K562 (cell line): ENCODE measurements around the gene FABP3. TPM values are rescaled to one million over a fixed set of nuclear protein-coding genes. Genes with fewer than 3 reads are reported as not detected.

Experiments
- ATAC-seq: fragments of 200-7000 bp; cut with Tn5 transposase; 3 replicates; pipeline ENCODE4 v1.9.1; 2020; ENCODE audit warnings: moderate library complexity
- BruUV-seq: library from RNA; stranded (reverse); fragments of 400-500 nt; replicated peaks from 2 replicates; lab custom pipeline; 2021; lab: Mats Ljungman, UMichigan
- CTCF ChIA-PET: fragments of 300-600 bp; formaldehyde crosslinking; extraction: SDS; loops from one replicate; lab custom pipeline; 2021; ENCODE audit warnings: low intra/inter-chr PET ratio; lab: Yijun Ruan, JAX
- POLR2A ChIA-PET: fragments of 300-600, 350-650 bp; sonication (Branson Sonifier 250); formaldehyde crosslinking; extraction: SDS; loops from one replicate; lab custom pipeline; 2021; ENCODE audit warnings: antibody characterized with exemption, inconsistent platforms; lab: Yijun Ruan, JAX
- DNase-seq, 4 experiments: peaks; one replicate each; pipeline versions ENCODE4 v3.0.0 to v3.0.0-alpha.2; 2011 to 2018; ENCODE audit warnings: low spot score in 3 of 4, mixed read lengths in 3 of 4; ENCODE audit errors: extremely low read depth in 1 of 4
- FAIRE-seq: peaks from 2 replicates; lab custom pipeline; 2011; peaks lifted over from hg19 to GRCh38; lab: Jason Lieb, UNC
- H2AFZ ChIP-seq: 2 replicates; pipeline ENCODE4 v1.6.0; 2011; ENCODE audit warnings: low read depth, low read length, control low read depth, inconsistent platforms
- H3K27ac ChIP-seq: fragments of 200-600 bp; 3 replicates; pipeline ENCODE4 v1.8.0; 2011; ENCODE audit warnings: low read depth, mild to moderate bottlenecking, control low read depth, inconsistent platforms, low read length, moderate library complexity, mixed read lengths; ENCODE audit errors: extremely low read depth
- H3K27me3 ChIP-seq, 2 experiments: fragments of 300-600 bp in 1 of 2; 2 replicates in 1 of 2; 3 replicates in 1 of 2; pipeline versions ENCODE4 v1.6.0 to v1.8.0; 2011; ENCODE audit warnings: inconsistent platforms in 2 of 2, low read length in 2 of 2, mild to moderate bottlenecking in 1 of 2, mixed read lengths in 1 of 2, moderate library complexity in 1 of 2; ENCODE audit not compliant: control insufficient read depth in 2 of 2, insufficient read depth in 2 of 2
- H3K36me3 ChIP-seq: fragments of 300-600 bp; 3 replicates; pipeline ENCODE4 v1.8.0; 2011; ENCODE audit warnings: mild to moderate bottlenecking, low read length, inconsistent platforms; ENCODE audit not compliant: control insufficient read depth, insufficient read depth
- H3K4me1 ChIP-seq, 2 experiments: fragments of 200-600 bp in 1 of 2; replicated peaks in 1 of 2; 2 replicates in 1 of 2; 3 replicates in 1 of 2; pipeline versions ENCODE4 v1.5.1 to v1.8.0; 2011; ENCODE audit warnings: inconsistent platforms in 2 of 2, low read length in 2 of 2, mild to moderate bottlenecking in 1 of 2, mixed read lengths in 1 of 2, moderate library complexity in 1 of 2; ENCODE audit not compliant: control insufficient read depth in 2 of 2, insufficient read depth in 2 of 2
- H3K4me2 ChIP-seq: 2 replicates; pipeline ENCODE4 v1.6.1; 2011; ENCODE audit warnings: low read length, control low read depth, inconsistent platforms, mixed read lengths; ENCODE audit not compliant: insufficient read depth
- H3K4me3 ChIP-seq: fragments of 200-600 bp; sonication (generic), shearing (Covaris generic); 2 replicates; pipeline ENCODE4 v1.5.1; 2016; ENCODE audit warnings: control low read depth, inconsistent platforms
- H3K79me2 ChIP-seq: fragments of 200-600 bp; 3 replicates; pipeline ENCODE4 v1.8.0; 2011; ENCODE audit warnings: low read length, inconsistent platforms; ENCODE audit not compliant: control insufficient read depth, insufficient read depth
- H3K9ac ChIP-seq, 2 experiments: 2 replicates each; pipeline versions ENCODE4 v1.6.0 to v1.6.1; 2011; ENCODE audit warnings: low read depth in 2 of 2, low read length in 2 of 2, control low read depth in 1 of 2, inconsistent platforms in 1 of 2, mild to moderate bottlenecking in 1 of 2, mixed read lengths in 1 of 2; ENCODE audit not compliant: insufficient read depth in 1 of 2
- H3K9me1 ChIP-seq: one replicate; pipeline ENCODE4 v1.6.0; 2011; ENCODE audit warnings: inconsistent platforms, mild to moderate bottlenecking, low read length, moderate library complexity; ENCODE audit not compliant: control insufficient read depth, insufficient read depth
- H3K9me3 ChIP-seq: replicated peaks from 2 replicates; pipeline ENCODE4 v1.5.1; 2011; ENCODE audit warnings: low read depth, low read length, inconsistent platforms; ENCODE audit not compliant: control insufficient read depth, insufficient read depth
- H4K20me1 ChIP-seq: replicated peaks from 2 replicates; pipeline ENCODE4 v1.6.1; 2011; ENCODE audit warnings: low read length, inconsistent platforms, mixed read lengths; ENCODE audit not compliant: control insufficient read depth, insufficient read depth
- CHD2 ChIP-seq: IDR thresholded peaks from 2 replicates; pipeline ENCODE4 v1.6.1; 2011; ENCODE audit warnings: low read depth, low read length
- GATAD2B ChIP-seq: fragments of 450-650 bp; IDR thresholded peaks from 2 replicates; pipeline ENCODE4 v1.6.1; 2017; ENCODE audit warnings: mild to moderate bottlenecking, borderline replicate concordance
- MAFF ChIP-seq: IDR thresholded peaks from 2 replicates; pipeline ENCODE4 v1.6.1; 2012; ENCODE audit warnings: low read length, improper control_type of control experiment
- SMARCA5 ChIP-seq: fragments of 450-650 bp; IDR thresholded peaks from 2 replicates; pipeline ENCODE4 v1.6.1; 2016
- TRIM28 ChIP-seq: fragments of 450-650 bp; IDR thresholded peaks from 2 replicates; pipeline ENCODE4 v1.6.1; 2017
- ZNF217 ChIP-seq: sonication (generic); formaldehyde crosslinking; IDR thresholded peaks from 2 replicates; pipeline ENCODE4 v1.8.0; 2022; ENCODE audit warnings: mild to moderate bottlenecking, missing genetic modification reagents
- WGBS: fragments of 100-300 bp; shearing (Covaris generic); methylation state at CpG from one replicate; pipeline ENCODE4 v1.1.6; 2016; ENCODE audit warnings: low coverage, mixed read lengths; ENCODE audit not compliant: insufficient coverage; ENCODE audit errors: missing lambda C conversion rate; 5-methylcytosine and 5-hydroxymethylcytosine counted together
- in situ Hi-C: fragments of 300-500 bp; cut with MboI; formaldehyde crosslinking; loops from 4 replicates; pipeline ENCODE4 v1.15.0; 2018; ENCODE audit warnings: inconsistent platforms, mixed read lengths
- intact Hi-C: fragments of 100-400 bp; cut with micrococcal nuclease; formaldehyde crosslinking; loops from 2 replicates; pipeline ENCODE4 v1.14.2; 2022
- polyA plus RNA-seq, 8 experiments: library from polyadenylated mRNA; depleted of rRNA in 4 of 8; stranded (reverse) in 5 of 8; unstranded in 3 of 8; fragments of >200 nt; fragmentation: Nextera tagmentation in 2 of 8; fragmentation: Illumina TruSeq in 1 of 8; extraction: Ambion mirVana in 2 of 8; extraction: Trizol in 1 of 8; gene quantifications; 2 replicates each; pipeline versions ENCODE4 v1.2.1 to v1.2.3, GENCODE V29; 2011 to 2014; ENCODE audit warnings: inconsistent platforms in 1 of 8, missing spikeins in 1 of 8
- total RNA-seq, 7 experiments: library from RNA; depleted of rRNA in 6 of 7; stranded (reverse); fragments of >200 nt in 6 of 7; fragmentation: Illumina TruSeq in 2 of 7; extraction: Trizol in 2 of 7; gene quantifications; 2 replicates each; pipeline versions ENCODE4 v1.2.1 to v1.2.3, GENCODE V29; 2011 to 2021; ENCODE audit warnings: low replicate concordance in 1 of 7
- TF ChIP-seq, protein P1 (sequence below): sonication (generic); formaldehyde crosslinking; IDR thresholded peaks from 2 replicates; pipeline ENCODE4 v1.8.1; 2023; ENCODE audit warnings: missing genetic modification reagents, mild to moderate bottlenecking, borderline replicate concordance
- TF ChIP-seq, protein P2 (sequence below): sonication (generic); formaldehyde crosslinking; IDR thresholded peaks from 2 replicates; pipeline ENCODE4 v1.8.1; 2023; ENCODE audit warnings: mild to moderate bottlenecking, missing genetic modification reagents

Gene FABP3
- total and polyA plus RNA-seq, 9 of the 15 experiments (the other 6 are each of a cell fraction or from before 2014, with no cell fraction given): 0.22 TPM; not detected in 8

DNA sequence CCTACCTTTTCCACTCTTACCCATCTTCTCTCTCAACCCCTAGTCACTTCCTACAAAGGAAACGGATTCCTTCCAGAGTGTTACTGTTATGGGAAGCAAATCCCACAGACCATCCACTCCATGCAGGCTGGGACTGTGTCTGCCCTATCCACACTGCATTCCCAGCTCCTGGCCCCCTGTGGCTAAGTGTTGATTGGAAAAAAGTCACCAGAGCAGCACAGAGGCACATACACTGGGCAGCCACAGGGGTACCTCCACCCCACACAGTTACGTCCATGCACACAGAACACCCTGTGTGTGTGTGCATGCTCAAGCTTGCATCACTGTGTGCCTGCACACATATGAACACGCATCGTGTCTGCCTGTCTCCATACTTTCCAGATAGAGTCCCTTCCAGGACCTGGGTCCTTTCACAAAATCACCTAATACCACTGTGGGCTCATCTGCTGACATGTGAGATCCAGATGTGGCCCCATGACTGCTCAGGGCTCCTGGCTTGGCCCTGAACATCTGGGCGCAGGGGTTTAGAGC, 36.0 kb upstream of the FABP3 start:
- intact Hi-C loops: no loop called here
- Histone ChIP-seq H2AFZ (no peak overlapping the region), H3K9me1 (no peaks in the 10 kb centered on the region), H3K4me3 (no peak overlapping the region), H3K9me3 (no peaks in the 10 kb centered on the region), H3K27me3 (peaks cover 4 to 20% of the 10 kb centered on the region in 2 experiments; a peak in 4 of 5 replicates), H3K27ac (no peak overlapping the region), H4K20me1 (no peaks in the 10 kb centered on the region), H3K4me2 (no peak overlapping the region), H3K36me3 (no peaks in the 10 kb centered on the region), H3K9ac (no peak overlapping the region), H3K4me1 (peaks cover 21 to 30% of the 10 kb centered on the region in 2 experiments; a peak in 4 of 5 replicates), H3K79me2 (no peaks in the 10 kb centered on the region)
- 24% methylated on average over 5 of the region's 5 CpGs for WGBS
- FAIRE-seq: no peak
- ChIA-PET POLR2A (interaction anchor here (1.1 kb wide), 1 partner anchor 10 kb away, joined by 3 read pairs; no protein-coding TSS in a partner anchor), CTCF (no interaction called here)
- no peak for TF ChIP-seq SMARCA5
- TF ChIP-seq, protein P1, sequence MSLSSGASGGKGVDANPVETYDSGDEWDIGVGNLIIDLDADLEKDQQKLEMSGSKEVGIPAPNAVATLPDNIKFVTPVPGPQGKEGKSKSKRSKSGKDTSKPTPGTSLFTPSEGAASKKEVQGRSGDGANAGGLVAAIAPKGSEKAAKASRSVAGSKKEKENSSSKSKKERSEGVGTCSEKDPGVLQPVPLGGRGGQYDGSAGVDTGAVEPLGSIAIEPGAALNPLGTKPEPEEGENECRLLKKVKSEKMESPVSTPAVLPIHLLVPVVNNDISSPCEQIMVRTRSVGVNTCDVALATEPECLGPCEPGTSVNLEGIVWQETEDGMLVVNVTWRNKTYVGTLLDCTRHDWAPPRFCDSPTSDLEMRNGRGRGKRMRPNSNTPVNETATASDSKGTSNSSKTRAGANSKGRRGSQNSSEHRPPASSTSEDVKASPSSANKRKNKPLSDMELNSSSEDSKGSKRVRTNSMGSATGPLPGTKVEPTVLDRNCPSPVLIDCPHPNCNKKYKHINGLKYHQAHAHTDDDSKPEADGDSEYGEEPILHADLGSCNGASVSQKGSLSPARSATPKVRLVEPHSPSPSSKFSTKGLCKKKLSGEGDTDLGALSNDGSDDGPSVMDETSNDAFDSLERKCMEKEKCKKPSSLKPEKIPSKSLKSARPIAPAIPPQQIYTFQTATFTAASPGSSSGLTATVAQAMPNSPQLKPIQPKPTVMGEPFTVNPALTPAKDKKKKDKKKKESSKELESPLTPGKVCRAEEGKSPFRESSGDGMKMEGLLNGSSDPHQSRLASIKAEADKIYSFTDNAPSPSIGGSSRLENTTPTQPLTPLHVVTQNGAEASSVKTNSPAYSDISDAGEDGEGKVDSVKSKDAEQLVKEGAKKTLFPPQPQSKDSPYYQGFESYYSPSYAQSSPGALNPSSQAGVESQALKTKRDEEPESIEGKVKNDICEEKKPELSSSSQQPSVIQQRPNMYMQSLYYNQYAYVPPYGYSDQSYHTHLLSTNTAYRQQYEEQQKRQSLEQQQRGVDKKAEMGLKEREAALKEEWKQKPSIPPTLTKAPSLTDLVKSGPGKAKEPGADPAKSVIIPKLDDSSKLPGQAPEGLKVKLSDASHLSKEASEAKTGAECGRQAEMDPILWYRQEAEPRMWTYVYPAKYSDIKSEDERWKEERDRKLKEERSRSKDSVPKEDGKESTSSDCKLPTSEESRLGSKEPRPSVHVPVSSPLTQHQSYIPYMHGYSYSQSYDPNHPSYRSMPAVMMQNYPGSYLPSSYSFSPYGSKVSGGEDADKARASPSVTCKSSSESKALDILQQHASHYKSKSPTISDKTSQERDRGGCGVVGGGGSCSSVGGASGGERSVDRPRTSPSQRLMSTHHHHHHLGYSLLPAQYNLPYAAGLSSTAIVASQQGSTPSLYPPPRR (CRISPR knock-in tag): no peak
- TF ChIP-seq CHD2: no peak
- TF ChIP-seq MAFF: no peak
- no peak for TF ChIP-seq ZNF217 (CRISPR knock-in tag)
- TF ChIP-seq GATAD2B: no peak
- TF ChIP-seq, protein P2, sequence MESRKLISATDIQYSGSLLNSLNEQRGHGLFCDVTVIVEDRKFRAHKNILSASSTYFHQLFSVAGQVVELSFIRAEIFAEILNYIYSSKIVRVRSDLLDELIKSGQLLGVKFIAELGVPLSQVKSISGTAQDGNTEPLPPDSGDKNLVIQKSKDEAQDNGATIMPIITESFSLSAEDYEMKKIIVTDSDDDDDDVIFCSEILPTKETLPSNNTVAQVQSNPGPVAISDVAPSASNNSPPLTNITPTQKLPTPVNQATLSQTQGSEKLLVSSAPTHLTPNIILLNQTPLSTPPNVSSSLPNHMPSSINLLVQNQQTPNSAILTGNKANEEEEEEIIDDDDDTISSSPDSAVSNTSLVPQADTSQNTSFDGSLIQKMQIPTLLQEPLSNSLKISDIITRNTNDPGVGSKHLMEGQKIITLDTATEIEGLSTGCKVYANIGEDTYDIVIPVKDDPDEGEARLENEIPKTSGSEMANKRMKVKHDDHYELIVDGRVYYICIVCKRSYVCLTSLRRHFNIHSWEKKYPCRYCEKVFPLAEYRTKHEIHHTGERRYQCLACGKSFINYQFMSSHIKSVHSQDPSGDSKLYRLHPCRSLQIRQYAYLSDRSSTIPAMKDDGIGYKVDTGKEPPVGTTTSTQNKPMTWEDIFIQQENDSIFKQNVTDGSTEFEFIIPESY: no peak
- no peak for TF ChIP-seq TRIM28
- no TSS peak for BruUV-seq
- DNase-seq: no peak
- in situ Hi-C loops: no loop called here
- no peak for ATAC-seq
